Endometrium (tissue), 2 donors: ENCODE results near the gene FERMT2.
"Not testable (repeated sequence)": the region's sequence is repeated elsewhere in the genome, so short reads cannot be mapped to it uniquely, and the experiment has no call there.

Experiments used
- FAIRE-seq: peaks from 2 replicates; lab custom pipeline; 2012; peaks lifted over from hg19 to GRCh38; lab: Jason Lieb, UNC
- donor health status: control.
- donor health status: control.

The FERMT2 gene

GRCh38 chr14:52901357-52901980 is 49.4 kb downstream of the FERMT2 start:
- no peak for FAIRE-seq

- no peak for FAIRE-seq
Observed at GRCh38 chr14:52900731-52901130, 50.1 kb downstream of the FERMT2 start.

- no peak for FAIRE-seq
Observed at GRCh38 chr14:52898496-52898895, 52.4 kb downstream of the FERMT2 start.

- no peak for FAIRE-seq
Observed at GRCh38 chr14:52895000-52895399, 55.9 kb downstream of the FERMT2 start.

GRCh38 chr14:52891800-52892199 is 59.0 kb downstream of the FERMT2 start:
- no peak for FAIRE-seq

GRCh38 chr14:52888839-52889838 is 61.7 kb downstream of the FERMT2 start:
- no peak for FAIRE-seq

- FAIRE-seq = no peak
Observed at GRCh38 chr14:52888159-52888558, 62.7 kb downstream of the FERMT2 start.

GRCh38 chr14:52885230-52885629 is 65.6 kb downstream of the FERMT2 start:
- FAIRE-seq = no peak

GRCh38 chr14:52883658-52884057 is 67.2 kb downstream of the FERMT2 start:
- FAIRE-seq = no peak

GRCh38 chr14:52882824-52883223 is 68.0 kb downstream of the FERMT2 start:
- FAIRE-seq = no peak

GRCh38 chr14:52879958-52880357 is 70.9 kb downstream of the FERMT2 start:
- no peak for FAIRE-seq

GRCh38 chr14:52878946-52879345 is 71.9 kb downstream of the FERMT2 start:
- FAIRE-seq = no peak

GRCh38 chr14:52878469-52878868 is 72.4 kb downstream of the FERMT2 start:
- FAIRE-seq = no peak

- FAIRE-seq = no peak
Observed at GRCh38 chr14:52877628-52878027, 73.2 kb downstream of the FERMT2 start.

- no peak for FAIRE-seq
Observed at GRCh38 chr14:52876806-52877205, 74.0 kb downstream of the FERMT2 start.

GRCh38 chr14:52876311-52876710 is 74.5 kb downstream of the FERMT2 start:
- FAIRE-seq = no peak

GRCh38 chr14:52875707-52876106 is 75.1 kb downstream of the FERMT2 start:
- FAIRE-seq = no peak

- no peak for FAIRE-seq
Observed at GRCh38 chr14:52874389-52874788, 76.5 kb downstream of the FERMT2 start.

GRCh38 chr14:52873694-52874093 is 77.2 kb downstream of the FERMT2 start:
- FAIRE-seq = no peak

- FAIRE-seq = no peak
Observed at GRCh38 chr14:52873065-52873464, 77.8 kb downstream of the FERMT2 start.

- FAIRE-seq = no peak
Observed at GRCh38 chr14:52871606-52872005, 79.2 kb downstream of the FERMT2 start.

GRCh38 chr14:52868911-52869618 is 81.8 kb downstream of the FERMT2 start:
- FAIRE-seq = no peak

- FAIRE-seq = not testable (repeated sequence)
Observed at GRCh38 chr14:52864893-52865292, 86.0 kb downstream of the FERMT2 start.
